GM21619 (cell line): Measurements from ENCODE around the gene SKA2.
"Not testable (repeated sequence)": the region's sequence is repeated elsewhere in the genome, so short reads cannot be mapped to it uniquely, and the experiment has no call there.

Experiments
- ATAC-seq: cut with Tn5 transposase; IDR thresholded peaks from one replicate; pipeline ENCODE4 v1.9.1; 2021; ENCODE audit not compliant: unreplicated experiment

SKA2 gene

GRCh38 chr17:59152925-59153324, 2.1 kb downstream of the SKA2 start:
- ATAC-seq: no peak

GRCh38 chr17:59151591-59151990, 3.4 kb downstream of the SKA2 start:
- no peak for ATAC-seq

- no peak for ATAC-seq
These were observed 4.0 kb downstream of the SKA2 start for GRCh38 chr17:59151006-59151405.

GRCh38 chr17:59149841-59150511, 5.0 kb downstream of the SKA2 start:
- ATAC-seq: no peak

GRCh38 chr17:59149051-59149450, 5.9 kb downstream of the SKA2 start:
- no peak for ATAC-seq

GRCh38 chr17:59145571-59146096, 9.4 kb downstream of the SKA2 start:
- no peak for ATAC-seq

- no peak for ATAC-seq
These were observed 13.1 kb downstream of the SKA2 start for GRCh38 chr17:59141860-59142259.

GRCh38 chr17:59139939-59140338, 15.0 kb downstream of the SKA2 start:
- ATAC-seq: no peak

GRCh38 chr17:59138339-59138738, 16.6 kb downstream of the SKA2 start:
- ATAC-seq: not testable (repeated sequence)

GRCh38 chr17:59131131-59131530, 23.9 kb downstream of the SKA2 start:
- no peak for ATAC-seq

GRCh38 chr17:59129814-59130213, 25.2 kb downstream of the SKA2 start:
- no peak for ATAC-seq

- no peak for ATAC-seq
These were observed 28.1 kb downstream of the SKA2 start for GRCh38 chr17:59126809-59127417.

GRCh38 chr17:59124665-59125064, 30.3 kb downstream of the SKA2 start:
- ATAC-seq: no peak

GRCh38 chr17:59121901-59122480, 33.0 kb downstream of the SKA2 start:
- ATAC-seq: no peak

GRCh38 chr17:59115474-59115873, 39.5 kb downstream of the SKA2 start:
- no peak for ATAC-seq

- no peak for ATAC-seq
These were observed 43.4 kb downstream of the SKA2 start for GRCh38 chr17:59111539-59111938.

- no peak for ATAC-seq
These were observed 44.0 kb downstream of the SKA2 start for GRCh38 chr17:59110973-59111372.

GRCh38 chr17:59108400-59109102, 46.4 kb downstream of the SKA2 start:
- ATAC-seq: no peak

- no peak for ATAC-seq
These were observed 47.7 kb downstream of the SKA2 start for GRCh38 chr17:59107306-59107670.

GRCh38 chr17:59106463-59107305, 48.3 kb downstream of the SKA2 start, which contains the start of gene TRIM37:
Gene TRIM37, minus strand, starts transcription at chr17:59106880. Its CDS starts 419 bp downstream, at chr17:59106461.
- ATAC-seq: peak; percentile 90
